Activated CD4-positive, alpha-beta T cell treated with anti-CD3 and anti-CD28 coated beads, Interleukin-2, amount 50 U/mL, for 4 hours (primary cell): ENCODE data around the gene CALML5.

Experiments used
- DNase-seq, 2 experiments: peaks; one replicate each; pipeline ENCODE4 v3.0.0-alpha.2; 2020

The CALML5 gene

DNA sequence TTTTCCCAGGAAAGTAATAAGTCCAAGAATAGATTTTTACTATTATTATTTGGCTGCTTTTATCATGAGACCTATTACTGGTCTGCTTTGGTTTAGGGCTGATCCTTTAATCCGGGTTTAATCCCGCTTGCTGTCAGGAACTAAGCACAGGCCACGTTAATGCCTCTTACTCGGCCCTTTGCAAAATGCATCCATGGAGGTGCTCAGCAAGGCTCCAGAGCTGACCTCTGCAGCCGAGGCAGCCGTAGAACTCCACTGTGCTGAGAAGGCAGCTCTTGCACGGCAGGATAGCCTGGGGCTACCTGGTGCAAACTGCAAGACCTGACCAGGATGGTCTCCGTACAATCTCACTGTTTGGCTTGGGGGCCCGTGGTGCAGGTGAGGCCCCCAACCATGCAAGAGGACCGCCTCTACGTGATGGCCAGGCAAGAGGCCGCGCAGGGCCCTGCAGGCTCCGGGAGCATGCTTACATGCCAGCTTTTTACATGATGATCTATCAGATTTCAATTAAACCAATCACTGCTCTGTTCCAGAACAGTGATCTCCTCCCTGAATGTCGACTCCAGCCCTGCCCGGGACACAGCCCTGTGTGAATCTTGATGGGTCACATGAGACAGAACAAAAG is 15.0 kb upstream of the CALML5 start:
- no peak for DNase-seq

DNA sequence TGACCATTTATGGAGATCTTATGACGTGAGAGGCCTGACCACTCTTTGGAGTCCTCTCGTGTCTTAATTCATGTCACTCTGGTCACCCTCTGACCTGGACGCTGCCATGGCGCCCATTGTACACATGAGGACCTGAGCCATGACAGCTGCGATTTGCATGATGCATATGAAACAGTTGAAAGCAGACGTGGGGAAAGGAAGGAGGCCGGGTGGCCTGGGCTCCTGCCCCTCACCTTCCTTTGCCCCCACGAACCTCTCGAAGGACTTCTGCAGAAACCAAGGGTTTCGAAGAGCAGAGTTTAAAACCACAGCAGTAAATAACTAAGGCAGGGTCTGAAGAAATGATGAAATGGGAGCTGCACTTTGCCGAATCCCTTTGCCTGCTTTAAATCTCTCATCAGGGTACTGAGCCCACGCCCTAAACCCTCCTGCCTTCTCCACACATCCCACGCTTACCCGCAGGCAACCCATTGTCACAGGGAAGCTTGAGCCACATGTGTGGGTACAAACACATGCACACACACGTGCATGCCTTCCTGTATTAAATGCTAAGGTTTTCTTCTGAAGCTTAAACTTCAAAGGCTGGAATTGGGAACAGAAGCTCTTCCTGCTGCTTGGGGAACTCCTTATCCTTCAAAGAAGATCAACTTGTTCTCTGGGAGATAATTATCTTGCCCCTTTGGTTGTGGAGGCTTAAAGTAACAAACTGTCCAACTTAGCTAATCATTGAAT is 13.7 kb upstream of the CALML5 start:
- no peak for DNase-seq

DNA sequence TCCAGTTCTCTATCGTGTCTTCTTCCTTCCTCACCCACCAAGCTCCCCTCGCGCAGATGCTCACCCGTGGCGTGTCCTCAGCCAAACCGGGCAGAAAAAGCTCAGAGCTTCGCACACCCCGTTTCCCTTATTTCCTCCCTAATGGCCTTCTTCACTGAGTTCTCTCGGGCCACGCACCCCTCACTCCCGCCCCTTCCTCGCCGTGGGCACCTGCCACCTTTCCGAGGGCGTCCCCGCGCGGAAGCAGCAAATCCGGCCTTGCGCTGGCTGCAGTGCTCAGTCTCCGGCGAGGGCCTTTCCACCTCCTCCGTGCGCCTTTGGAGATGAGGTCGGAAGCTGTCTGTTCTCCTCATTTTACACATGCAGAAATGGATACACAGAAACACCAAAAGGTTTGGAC is 13.0 kb upstream of the CALML5 start:
- no peak for DNase-seq

DNA sequence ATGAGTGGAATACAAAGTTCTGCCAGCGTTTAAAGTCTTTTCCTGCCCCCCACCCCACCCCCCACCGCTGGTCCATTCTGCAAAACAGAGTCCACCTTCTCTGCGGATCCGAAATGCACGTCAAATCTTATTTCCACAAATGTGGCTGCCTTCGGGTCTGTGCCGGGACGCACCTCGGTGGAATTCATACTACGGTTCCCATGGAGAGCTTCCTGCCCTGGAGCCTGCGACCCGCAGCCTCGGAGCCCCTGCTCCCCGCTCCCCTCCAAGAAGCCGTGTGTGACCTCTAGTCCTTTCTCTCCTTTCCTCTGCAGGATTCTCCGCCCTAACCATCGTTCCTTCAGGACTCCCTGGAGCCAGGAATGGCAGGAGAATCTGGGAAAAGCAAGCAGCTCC is 12.5 kb upstream of the CALML5 start:
- no peak for DNase-seq

DNA sequence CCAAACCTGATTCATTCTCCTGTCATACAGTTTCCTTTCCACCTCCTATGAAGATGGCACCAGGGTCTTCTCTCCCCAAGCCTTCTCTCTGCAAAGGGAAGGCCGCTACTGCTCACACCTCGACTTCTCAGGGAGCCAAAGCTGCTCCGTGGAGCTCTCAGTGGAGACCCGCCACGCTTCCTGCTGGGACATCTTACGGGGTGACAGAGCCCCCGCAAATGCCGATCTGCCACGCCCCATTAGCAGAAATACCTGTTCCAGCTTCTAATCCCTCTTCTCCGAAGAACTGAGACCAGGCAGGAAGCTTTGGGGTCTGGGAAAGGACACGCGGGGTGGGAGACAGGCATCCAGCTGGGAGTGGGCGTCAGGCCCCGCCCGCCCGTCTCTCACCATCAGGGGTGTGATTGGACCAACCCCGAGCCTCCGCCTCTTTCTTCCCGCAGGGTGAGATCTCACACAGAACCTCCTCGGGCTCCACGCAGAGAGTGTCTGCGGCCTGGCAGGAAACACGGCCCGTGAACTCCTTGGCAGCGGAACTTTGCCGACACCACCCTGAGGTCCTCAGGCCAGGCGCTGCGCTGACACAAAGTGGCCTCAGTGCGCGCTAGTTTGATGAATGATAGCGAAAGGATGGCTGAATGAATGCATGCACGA is 12.0 kb upstream of the CALML5 start:
- DNase-seq, result no peak

DNA sequence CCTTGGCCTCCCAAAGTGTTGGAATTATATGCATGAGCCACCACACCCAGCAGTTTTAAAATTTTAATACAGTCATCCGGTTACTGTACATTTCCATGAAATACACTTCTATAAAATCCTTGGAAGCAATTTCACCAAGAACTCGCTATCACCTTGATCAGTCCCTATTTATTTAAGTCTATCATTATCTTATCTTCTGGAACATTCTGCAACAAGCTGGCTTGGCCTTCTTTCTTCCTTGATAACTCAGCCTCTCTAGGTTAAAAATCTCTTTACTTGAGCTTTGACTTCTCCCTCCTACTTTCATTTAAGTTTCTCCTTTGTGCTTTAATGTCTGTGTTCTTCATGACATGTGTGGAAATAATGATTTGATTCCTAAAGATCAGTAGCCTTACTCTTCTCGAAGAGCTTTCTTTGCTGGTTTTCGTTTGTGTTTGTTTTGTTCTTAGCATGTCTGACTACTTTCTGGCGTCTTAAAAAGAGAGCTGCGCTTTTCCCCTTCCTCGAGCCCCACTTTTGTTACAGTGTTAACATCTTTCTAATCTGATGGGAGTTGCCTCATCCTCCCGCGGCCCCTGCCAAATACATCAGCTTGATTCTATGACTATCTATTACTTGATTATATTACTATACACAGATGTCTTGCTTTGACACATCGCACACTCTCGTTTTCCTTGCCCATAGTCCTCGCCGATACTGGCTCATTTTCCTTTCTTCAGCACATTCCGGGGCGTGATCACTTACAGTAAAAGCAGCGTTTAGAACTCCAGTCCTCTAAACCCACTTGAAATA is 11.1 kb upstream of the CALML5 start:
- no peak for DNase-seq

DNA sequence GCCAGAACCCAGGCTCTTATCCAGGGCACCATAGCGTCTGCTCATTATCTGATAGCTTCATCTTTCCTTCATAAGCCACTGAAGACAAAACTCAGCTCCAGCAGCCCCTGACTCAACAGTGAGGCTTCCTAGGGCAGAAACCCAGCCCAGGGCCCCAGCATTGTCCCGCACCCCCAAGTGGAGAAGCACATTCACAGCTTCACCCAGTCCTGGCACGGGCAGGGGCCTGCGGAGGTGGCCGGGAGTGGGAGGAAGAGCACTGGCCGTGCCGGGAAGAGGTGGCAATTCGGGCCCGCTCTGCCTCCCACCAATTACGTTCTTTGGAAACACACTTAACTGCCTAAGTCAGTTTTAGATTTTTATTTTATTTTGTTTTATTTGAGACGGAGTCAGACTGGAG is 10.3 kb upstream of the CALML5 start:
- DNase-seq, result no peak

DNA sequence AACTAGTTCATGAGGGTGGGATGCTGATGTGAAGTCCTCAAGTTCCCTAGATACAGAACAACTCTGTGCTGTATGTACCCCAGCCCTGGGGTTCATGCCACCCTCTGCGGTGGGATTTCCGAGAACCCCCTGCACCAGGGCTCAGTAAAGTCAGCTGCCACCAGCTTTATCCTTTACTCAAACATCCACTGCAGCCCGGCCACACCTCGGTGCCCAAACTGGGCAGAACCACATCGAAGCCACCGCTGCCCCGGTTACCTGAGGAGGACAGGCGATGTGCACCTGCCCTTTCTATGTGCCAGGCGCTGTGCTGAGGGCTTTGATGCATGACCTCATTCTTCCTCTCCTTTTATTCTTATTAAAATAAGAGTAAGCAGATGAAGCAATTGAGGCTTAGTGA is 9.9 kb upstream of the CALML5 start:
- DNase-seq, result no peak

DNA sequence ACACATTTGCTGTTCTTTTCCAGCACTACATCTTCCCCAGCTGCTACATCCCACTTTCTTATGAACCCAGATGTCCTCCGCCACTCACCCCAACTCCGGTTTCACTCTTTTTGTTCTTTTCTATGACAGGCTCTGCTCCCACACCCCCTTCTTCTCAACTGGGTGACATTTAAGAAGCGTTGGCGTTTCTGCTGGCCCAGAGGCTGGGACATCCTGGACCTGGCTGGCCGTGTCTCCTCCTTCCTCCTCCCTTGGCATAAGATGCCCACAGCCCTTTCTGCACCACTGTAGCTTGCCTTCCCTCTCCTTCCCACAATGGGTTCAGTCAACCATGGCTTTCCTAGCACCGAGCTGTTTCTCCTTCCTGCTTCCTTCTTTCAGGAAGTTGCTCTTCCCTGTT is 9.4 kb upstream of the CALML5 start:
- no peak for DNase-seq

DNA sequence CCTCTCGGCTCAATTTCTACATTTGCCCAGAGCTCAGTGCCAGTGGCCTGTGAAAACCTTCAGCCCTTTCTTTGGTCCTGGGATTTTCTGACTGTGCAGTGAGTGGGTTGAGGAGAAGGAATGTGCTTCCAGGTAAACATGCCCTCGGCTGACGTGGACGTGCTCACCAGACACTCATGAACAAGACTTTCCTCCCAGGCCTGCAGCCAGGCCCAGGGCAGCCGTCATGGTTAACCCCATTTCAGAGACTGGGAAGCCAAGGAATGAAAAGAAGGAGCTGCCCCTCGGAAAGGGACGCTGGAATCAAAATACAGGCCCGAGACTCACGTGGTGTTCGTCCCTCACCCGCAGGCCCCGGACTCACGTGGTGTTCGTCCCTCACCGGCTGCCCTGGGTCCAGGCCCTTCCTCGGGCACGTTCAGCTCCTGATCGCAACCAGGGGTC is 8.8 kb upstream of the CALML5 start:
- no peak for DNase-seq

DNA sequence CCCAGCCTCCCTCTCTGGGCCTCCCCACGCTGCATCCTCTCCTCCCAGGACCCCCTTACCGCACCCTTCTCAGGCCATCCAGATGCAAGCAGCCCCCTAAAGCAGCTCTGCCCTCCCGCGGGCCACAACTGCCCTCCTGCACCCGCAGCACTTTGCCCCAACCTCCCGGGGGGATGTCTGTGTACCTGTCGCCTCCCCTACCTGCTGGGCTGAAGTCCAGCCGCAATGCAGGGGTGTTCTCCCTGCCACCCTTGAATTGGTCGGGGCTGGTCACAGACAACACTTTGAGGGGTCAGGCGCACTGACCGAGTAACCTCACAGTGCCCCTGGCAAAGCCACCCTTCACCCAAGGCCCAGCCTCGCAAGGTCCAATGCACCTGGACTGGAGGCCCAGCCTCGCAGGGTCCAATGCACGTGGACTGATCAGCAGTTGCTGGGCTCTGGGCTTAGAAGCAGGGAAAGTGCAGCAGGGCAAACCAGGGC is 8.3 kb upstream of the CALML5 start:
- no peak for DNase-seq

DNA sequence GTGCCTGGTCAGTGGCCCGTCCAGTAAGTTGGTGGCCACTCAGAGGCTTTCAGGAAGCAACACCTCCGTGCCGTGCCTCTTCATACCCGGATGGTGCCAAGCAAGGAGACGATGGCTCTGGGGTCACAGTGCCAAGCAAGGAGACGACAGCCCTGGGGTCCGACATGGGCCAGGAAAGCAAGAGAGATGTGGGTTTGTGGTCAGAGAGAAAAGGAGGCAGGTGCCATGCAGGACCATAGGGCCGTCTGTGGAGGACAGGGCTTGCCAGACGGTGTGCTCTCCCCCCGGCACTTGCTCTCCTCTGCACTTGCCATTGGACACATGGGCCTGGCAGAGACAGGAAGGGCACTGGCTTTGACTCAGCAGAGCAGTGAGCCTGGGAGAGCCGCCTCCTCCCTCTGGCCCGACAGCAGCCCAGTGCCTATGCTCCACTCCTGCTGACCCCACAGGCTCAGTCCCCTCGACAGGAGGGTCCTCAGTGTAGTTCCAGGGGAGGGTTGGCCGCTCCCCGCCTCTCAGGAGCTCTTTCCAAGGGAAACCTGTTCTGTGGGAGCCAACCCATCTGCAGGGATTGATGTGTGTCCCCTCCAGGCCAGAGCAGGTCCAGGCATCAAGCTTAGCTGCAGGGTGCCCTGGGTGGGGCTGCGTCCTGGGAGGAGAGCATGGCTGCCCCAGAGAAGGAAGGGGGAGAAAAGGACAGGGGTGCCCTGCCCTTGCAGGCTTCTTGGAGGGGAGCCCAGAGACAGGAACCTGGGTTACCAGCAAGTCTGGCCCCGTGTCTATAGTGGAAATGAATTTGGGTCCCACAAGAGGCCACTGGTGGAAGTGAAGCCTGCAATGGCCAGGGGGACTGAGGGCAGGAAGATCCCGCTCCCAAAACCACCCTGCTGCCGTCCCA is 7.6 kb upstream of the CALML5 start:
- DNase-seq, result no peak

DNA sequence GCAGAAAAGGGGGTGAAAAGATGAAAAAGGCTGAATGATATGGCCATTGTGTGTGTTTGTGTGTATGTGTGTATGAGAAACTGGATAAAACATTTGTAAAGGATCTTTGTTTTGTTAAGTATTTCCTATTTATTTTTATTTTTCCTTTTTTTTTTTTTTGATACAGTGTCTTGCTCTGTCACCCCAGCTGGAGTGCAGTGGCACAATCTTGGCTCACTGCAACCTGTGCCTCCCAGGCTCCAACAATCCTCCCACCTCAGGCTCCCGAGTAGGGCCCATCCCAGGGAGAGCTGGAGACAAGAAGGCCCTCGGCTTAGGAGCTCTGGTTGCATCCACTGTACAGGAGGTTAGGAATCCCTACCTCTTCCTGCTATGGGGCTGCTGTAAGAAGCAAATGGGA is 6.9 kb upstream of the CALML5 start:
- no peak for DNase-seq

DNA sequence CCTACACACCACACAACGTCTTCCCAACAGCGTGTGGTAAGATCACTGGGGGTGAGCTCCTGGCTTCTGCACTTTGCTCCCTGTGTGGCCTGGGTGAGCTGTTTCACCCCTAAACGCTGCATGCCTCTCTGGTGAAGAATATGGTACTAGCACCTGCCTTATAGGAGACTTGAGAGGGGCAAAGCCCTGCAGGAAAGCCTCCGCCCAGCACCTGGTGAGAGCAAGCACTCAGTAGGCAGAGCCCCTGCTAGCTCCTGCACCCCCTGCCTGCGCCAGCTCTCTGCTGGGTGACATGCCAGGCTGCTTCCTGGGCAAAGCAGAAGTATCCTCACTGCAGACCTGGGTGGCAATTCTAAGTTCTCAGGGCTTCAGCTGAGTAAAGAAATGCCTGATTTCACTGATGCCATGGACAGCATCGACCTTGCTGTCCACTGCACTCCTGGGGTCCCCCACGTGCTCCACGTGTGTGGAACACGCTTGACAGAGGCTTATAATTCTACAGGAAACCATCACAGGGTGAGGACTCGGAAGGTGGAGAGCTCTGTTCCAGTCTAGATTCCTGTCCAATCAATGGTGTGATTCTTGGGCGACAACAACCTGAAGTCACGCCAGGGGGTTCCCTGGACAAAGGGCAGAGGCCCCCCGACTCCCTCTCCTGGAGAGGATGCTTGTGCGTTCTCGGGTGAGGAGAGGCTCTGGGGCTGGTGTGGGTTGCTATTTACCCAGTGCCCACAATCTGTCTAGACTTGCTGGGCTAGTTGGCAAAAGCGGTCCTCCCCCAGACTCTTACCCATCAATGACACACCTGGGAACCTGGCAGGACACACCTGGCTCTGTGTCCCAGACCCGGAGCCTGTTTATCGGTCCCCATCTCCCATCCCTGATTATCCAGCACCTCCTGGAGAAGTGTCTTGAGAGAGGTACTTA is 5.0 kb upstream of the CALML5 start:
- DNase-seq, result no peak

DNA sequence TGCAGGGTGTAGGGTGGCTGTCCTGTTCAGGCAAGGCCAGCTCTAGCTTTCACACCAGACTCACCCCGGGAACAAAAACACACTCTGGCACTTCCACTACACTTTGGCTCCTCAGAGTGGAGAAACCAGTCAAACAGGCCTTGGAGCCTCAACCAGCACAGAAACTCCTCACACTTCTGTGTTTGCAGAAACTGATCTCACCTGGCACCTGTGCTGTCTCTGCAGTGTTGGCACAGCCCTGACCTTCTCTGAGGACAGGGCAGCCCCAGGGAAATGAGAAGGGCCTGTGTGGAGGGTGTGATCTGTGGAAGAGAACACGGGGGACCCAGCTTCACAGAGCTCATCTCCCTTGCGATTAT is 4.1 kb upstream of the CALML5 start:
- no peak for DNase-seq

DNA sequence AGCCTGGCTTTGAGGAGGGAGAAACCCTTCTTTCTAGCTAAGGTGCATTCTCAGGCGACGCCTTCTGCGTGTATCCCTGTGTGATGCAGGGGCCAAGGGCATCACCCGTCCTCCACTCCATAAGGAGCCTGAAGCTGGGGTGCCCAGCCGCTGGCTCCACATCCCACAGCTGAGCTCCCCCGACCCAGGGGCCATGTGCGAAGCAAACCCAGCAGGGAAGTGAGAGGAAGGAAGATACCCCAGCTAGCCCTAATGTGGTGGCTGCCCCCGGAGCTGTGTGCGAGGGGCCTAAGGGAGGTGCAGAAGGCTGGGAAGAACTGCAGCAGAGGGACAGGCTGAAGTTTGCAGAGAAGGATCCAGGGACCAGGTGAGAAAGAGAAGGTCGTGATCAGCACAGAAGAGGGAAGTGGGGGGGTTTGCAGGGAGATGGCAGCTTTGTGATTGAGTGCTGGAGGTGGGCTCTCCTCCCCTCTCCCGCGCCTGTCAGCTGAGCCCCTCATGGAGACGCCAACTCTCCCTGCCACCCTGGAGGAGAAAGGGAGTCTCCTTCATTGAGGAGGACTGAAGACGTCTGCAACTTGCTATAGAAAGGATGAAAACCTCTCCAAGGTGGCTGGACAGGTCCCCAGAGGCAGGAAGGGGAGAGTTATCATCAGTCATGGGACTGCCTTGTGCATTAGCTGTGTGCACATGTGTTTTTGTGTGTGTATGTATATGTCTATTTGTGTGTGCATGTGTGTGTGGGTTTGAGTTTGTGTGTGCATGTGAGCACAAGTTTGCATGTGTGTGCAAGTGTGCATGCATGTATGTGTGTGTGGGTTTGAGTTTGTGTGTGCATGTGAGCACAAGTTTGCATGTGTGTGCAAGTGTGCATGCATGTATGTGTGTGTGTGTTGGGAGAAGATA is 3.5 kb upstream of the CALML5 start:
- DNase-seq, result no peak

DNA sequence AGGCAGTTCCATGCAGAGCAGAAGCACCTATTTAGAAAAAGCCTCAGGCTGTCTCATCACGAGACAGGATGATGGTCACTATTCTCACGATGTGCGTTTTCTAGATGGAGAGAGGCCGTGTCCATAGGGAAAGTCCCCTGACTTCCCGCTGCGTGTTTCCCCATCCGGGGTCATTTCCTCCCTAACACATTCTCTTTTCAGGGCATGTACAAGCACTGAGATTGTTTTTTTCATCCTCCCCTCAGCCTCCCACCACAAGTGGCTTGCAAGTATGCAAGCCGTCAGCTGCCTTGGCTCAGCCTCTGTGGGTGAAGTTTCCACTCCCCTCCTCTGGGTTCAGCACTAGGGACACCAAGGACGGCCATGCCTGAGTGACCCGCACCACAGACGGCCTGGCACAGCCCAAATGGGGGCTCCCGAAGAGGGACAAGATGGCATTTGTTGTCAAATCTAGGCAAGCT is 2.7 kb upstream of the CALML5 start:
- no peak for DNase-seq

DNA sequence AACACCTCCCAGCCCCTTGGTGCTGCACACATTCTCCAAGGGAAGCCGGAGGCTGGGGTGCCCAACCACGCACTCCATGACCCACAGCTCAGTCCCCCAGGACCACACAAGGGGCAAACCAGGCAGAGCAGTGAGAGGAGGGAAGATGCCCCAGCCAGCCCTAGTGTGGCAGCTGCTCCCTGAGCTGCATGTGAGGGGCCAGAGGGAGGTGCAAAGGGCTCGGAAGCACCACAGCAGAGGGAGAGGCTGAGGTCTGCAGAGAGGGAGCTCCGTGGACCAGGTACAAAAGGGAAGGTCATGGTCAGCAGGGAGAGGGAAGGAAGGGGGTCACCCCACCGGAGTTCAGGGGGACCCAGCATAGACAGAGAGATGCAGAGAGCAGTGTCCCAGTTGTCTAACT is 1.5 kb upstream of the CALML5 start:
- DNase-seq, result no peak

DNA sequence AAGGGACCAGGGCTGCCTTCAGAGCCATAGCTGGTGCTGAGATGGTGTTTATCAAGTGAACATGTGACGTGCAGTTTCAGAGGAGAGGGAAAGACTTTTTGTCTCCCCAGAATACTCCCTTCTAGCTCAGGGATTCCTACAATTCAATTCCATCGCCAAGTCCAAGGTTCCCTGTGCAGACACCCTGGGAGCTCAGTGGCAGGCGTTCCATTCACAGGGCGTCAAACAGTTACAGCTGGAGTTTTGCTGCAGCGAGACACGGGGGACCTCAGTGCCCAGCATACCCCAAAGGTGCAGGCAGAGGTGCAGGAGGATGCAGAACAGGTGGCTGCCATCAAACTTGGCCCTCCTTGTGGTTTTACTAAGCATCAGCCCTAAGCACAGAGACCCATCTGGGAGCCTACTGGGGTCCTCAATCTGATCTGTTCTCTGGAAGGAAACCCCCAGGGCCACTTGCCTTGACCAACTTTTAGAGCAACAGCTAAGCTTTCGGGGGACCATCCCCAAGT is 846 bp upstream of the CALML5 start:
- no peak for DNase-seq
